Cardiac fibroblast (primary cell): ENCODE results near the gene NT5C1A.

Experiments
- DNase-seq, 2 donors: peaks; one replicate each; pipeline versions ENCODE4 v3.0.0 to v3.0.0-alpha.2; 2010; ENCODE audit warnings: low read depth in 2 of 2
- H3K4me3 ChIP-seq, 2 donors: replicated peaks in 1 of 2; 1 replicate in 1 of 2; 2 replicates in 1 of 2; pipeline ENCODE4 v1.5.1; 2011; ENCODE audit warnings: low read depth in 2 of 2, low read length in 2 of 2, mild to moderate bottlenecking in 2 of 2, moderate library complexity in 1 of 2
- TF ChIP-seq, protein P1 (sequence below): IDR thresholded peaks from one replicate; pipeline ENCODE4 v1.5.1; 2011; ENCODE audit warnings: low read depth, mild to moderate bottlenecking, low read length, inconsistent platforms

Gene NT5C1A

DNA sequence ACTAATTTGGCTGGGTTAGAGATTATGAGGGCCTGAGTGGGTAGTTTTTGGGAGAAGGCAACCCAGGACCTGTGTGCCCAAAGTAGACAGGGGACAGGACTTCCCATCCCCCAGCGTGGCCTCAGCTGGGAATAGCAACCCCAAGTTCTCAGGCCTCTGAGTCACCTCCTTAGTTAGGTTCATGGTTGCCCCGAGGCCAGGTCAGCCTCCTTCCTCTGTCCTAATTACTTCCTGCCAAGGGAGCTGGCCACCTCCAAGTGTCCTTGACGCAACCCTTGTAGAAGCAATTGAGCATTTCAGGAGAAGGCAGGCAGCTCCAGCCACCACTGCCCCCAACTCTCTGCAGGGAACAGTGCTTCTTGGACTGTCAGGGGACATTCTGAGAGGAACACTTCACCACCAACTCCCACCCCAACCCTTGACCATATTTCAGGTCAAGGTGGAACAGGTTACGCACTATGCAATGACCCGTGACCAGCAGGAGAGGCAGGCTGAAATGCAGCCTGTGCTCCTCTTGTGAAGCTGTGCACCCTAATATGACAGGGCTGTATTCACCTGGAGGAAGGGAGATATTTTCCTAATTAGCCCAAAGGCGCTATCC is 5.1 kb upstream of the NT5C1A start:
- no peak overlapping the region for H3K4me3 ChIP-seq
- no peak for DNase-seq
- TF ChIP-seq, protein P1, sequence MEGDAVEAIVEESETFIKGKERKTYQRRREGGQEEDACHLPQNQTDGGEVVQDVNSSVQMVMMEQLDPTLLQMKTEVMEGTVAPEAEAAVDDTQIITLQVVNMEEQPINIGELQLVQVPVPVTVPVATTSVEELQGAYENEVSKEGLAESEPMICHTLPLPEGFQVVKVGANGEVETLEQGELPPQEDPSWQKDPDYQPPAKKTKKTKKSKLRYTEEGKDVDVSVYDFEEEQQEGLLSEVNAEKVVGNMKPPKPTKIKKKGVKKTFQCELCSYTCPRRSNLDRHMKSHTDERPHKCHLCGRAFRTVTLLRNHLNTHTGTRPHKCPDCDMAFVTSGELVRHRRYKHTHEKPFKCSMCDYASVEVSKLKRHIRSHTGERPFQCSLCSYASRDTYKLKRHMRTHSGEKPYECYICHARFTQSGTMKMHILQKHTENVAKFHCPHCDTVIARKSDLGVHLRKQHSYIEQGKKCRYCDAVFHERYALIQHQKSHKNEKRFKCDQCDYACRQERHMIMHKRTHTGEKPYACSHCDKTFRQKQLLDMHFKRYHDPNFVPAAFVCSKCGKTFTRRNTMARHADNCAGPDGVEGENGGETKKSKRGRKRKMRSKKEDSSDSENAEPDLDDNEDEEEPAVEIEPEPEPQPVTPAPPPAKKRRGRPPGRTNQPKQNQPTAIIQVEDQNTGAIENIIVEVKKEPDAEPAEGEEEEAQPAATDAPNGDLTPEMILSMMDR = no peak

GRCh38 chr1:39675220-39675619 is 3.3 kb upstream of the NT5C1A start:
- DNase-seq = no peak
- H3K4me3 ChIP-seq = no peak overlapping the region
- TF ChIP-seq, protein P1 = no peak

DNA sequence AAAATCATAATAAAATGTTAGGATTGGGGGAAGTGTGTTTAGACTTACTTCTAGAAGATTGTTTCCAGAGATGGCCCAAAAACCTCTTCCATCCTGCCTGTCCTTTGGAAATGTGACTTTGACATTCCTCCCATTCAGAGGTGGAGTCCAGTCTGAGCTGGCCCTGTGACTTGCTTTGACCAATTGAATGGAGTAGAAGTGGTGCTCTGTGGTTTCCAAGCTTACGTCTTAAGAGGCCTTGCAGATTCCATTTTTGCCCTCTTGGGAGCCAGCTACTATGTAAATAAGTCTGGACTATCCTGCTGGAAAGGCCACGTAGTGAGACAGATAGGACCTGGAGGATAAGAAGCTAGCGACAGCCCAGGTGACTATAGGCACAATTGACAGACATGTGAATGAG is 1.3 kb upstream of the NT5C1A start:
- no peak for DNase-seq

GRCh38 chr1:39672551-39672947 is 642 bp upstream of the NT5C1A start:
- peak overlapping the region in 1 of 2 donors; percentile 40 for H3K4me3 ChIP-seq
- TF ChIP-seq, protein P1 = peak; percentile 49
- DNase-seq = no peak

More for the DNA sequence above, 1.3 kb upstream of the NT5C1A start:
- H3K4me3 ChIP-seq = no peak overlapping the region
- TF ChIP-seq, protein P1 = no peak

DNA sequence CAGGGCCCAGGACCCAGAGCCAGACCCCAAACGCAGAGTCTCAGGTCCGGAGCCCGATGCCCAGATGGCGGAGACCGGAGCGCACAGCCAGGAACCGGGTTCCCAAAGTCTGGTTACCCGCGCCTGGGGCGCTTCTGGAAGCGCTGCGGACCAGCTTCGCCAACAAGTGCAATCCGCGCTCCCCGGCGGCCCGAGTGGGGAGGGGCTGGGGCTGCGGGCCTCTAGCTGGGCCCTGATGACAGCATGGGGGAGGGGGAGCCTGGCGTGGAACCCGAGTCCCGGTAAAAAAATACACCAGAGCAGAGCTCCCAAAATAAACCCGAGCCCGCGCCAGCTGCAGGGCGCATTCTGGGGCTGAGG is 494 bp downstream of the NT5C1A start:
- peak overlapping the region; percentile 40 to 43 for H3K4me3 ChIP-seq
- TF ChIP-seq, protein P1 = no peak
- no peak for DNase-seq

DNA sequence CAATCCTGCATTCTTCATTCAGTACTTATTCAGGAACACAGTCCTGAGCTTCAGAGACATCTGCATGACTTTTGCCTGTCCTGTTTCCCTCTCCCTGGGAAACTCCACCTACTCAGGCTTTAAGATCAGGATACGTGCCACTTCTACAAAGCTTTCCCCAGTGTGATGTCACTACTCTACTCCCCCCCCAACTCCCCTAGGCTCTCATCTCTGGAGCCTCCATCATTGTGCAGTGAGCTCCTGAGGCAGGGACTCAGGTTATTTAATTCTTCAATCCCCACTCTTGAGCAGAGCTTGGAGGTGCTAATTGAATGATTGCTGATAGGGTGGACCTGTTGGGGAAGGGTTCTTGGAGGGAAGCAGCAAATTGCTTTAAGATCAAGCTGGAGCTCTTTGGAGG is 1.2 kb downstream of the NT5C1A start:
- H3K4me3 ChIP-seq = no peak overlapping the region
- no peak for DNase-seq
- TF ChIP-seq, protein P1 = no peak

- DNase-seq = no peak
- H3K4me3 ChIP-seq = no peak overlapping the region
- TF ChIP-seq, protein P1 = no peak
These were observed 3.0 kb downstream of the NT5C1A start for GRCh38 chr1:39668894-39669293.
